Measurements from ENCODE around the gene TVP23B. TPM values are rescaled to one million over a fixed set of nuclear protein-coding genes. Genes with fewer than 3 reads are reported as not detected.
"Not testable (repeated sequence)": the region's sequence is repeated elsewhere in the genome, so short reads cannot be mapped to it uniquely, and the experiment has no call there.

TVP23B gene
- total RNA-seq, 1 donor from 2014 or later: 28.5 TPM

- CTCF ChIA-PET; H3K27me3 Mint-ChIP-seq; DNase-seq; POLR2A ChIA-PET; H3K36me3 Mint-ChIP-seq (ENCODE audit: low read depth); H3K9me3 Mint-ChIP-seq; ATAC-seq (ENCODE audit: low read depth); H3K4me3 Mint-ChIP-seq; H3K27ac Mint-ChIP-seq; H3K4me1 Mint-ChIP-seq; intact Hi-C loops (cut with micrococcal nuclease): not testable (repeated sequence)
Observed at GRCh38 chr17:18755969-18756368, 25.0 kb upstream of the TVP23B start.

GRCh38 chr17:18757368-18758044 lies 23.5 kb upstream of the TVP23B start:
- not testable (repeated sequence) for H3K36me3 Mint-ChIP-seq (ENCODE audit: low read depth)

GRCh38 chr17:18758344-18758743 lies 22.6 kb upstream of the TVP23B start:
- DNase-seq; ATAC-seq (ENCODE audit: low read depth); H3K27ac Mint-ChIP-seq; H3K4me1 Mint-ChIP-seq; intact Hi-C loops (cut with micrococcal nuclease); H3K9me3 Mint-ChIP-seq; H3K36me3 Mint-ChIP-seq (ENCODE audit: low read depth); POLR2A ChIA-PET; H3K27me3 Mint-ChIP-seq; CTCF ChIA-PET; H3K4me3 Mint-ChIP-seq: not testable (repeated sequence)

More at GRCh38 chr17:18757368-18758044, 23.5 kb upstream of the TVP23B start:
- H3K4me3 Mint-ChIP-seq; CTCF ChIA-PET; H3K27ac Mint-ChIP-seq; DNase-seq; H3K4me1 Mint-ChIP-seq; H3K27me3 Mint-ChIP-seq; intact Hi-C loops (cut with micrococcal nuclease); ATAC-seq (ENCODE audit: low read depth); POLR2A ChIA-PET; H3K9me3 Mint-ChIP-seq: not testable (repeated sequence)

GRCh38 chr17:18760221-18760620 lies 20.8 kb upstream of the TVP23B start:
- H3K4me3 Mint-ChIP-seq; H3K36me3 Mint-ChIP-seq (ENCODE audit: low read depth); DNase-seq; H3K9me3 Mint-ChIP-seq; H3K4me1 Mint-ChIP-seq; H3K27me3 Mint-ChIP-seq; H3K27ac Mint-ChIP-seq; CTCF ChIA-PET; ATAC-seq (ENCODE audit: low read depth); intact Hi-C loops (cut with micrococcal nuclease); POLR2A ChIA-PET: not testable (repeated sequence)

GRCh38 chr17:18770572-18770971 lies 10.4 kb upstream of the TVP23B start:
- CTCF ChIA-PET; H3K9me3 Mint-ChIP-seq; intact Hi-C loops (cut with micrococcal nuclease); ATAC-seq (ENCODE audit: low read depth); POLR2A ChIA-PET; H3K36me3 Mint-ChIP-seq (ENCODE audit: low read depth); H3K27ac Mint-ChIP-seq; DNase-seq; H3K4me3 Mint-ChIP-seq; H3K4me1 Mint-ChIP-seq: not testable (repeated sequence)
- H3K27me3 Mint-ChIP-seq: peaks cover 14% of the 10 kb centered on the region

- intact Hi-C loops (cut with micrococcal nuclease): not testable (repeated sequence)
Observed at GRCh38 chr17:18771066-18771465, 9.9 kb upstream of the TVP23B start.

GRCh38 chr17:18772471-18772870 lies 8.5 kb upstream of the TVP23B start:
- ATAC-seq (ENCODE audit: low read depth) (no peak), DNase-seq (no peak)
- Mint-ChIP-seq H3K4me3 (no peak overlapping the region), H3K36me3 (ENCODE audit: low read depth) (no peaks in the 10 kb centered on the region), H3K4me1 (no peaks in the 10 kb centered on the region), H3K27ac (no peak overlapping the region), H3K9me3 (no peaks in the 10 kb centered on the region), H3K27me3 (peaks cover 14% of the 10 kb centered on the region)
- ChIA-PET POLR2A (no interaction called here), CTCF (no interaction called here)
- intact Hi-C loops (cut with micrococcal nuclease): no loop called here
- no peak for TF ChIP-seq CTCF (IDR thresholded peaks at IDR 0.05)

More at GRCh38 chr17:18771066-18771465, 9.9 kb upstream of the TVP23B start:
- H3K36me3 Mint-ChIP-seq (ENCODE audit: low read depth); CTCF ChIA-PET; DNase-seq; ATAC-seq (ENCODE audit: low read depth); H3K9me3 Mint-ChIP-seq; H3K4me1 Mint-ChIP-seq; H3K27ac Mint-ChIP-seq; POLR2A ChIA-PET; H3K4me3 Mint-ChIP-seq: not testable (repeated sequence)
- peaks cover 16% of the 10 kb centered on the region for H3K27me3 Mint-ChIP-seq

- H3K27ac Mint-ChIP-seq; ATAC-seq (ENCODE audit: low read depth); DNase-seq; CTCF ChIA-PET; H3K9me3 Mint-ChIP-seq; H3K27me3 Mint-ChIP-seq; POLR2A ChIA-PET: not testable (repeated sequence)
- peaks cover 22% of the 10 kb centered on the region for H3K4me1 Mint-ChIP-seq
- H3K36me3 Mint-ChIP-seq (ENCODE audit: low read depth): peaks cover 16% of the 10 kb centered on the region
- H3K4me3 Mint-ChIP-seq: peak overlapping the region; percentile 24
- intact Hi-C loops (cut with micrococcal nuclease): loop anchor here (1.0 to 10.0 kb wide), 4 partner anchors 75 to 957 kb away; partner anchors contain the start of genes LLGL1 and SMCR8
Observed at GRCh38 chr17:18781805-18782204, 822 bp downstream of the TVP23B start.

- intact Hi-C loops (cut with micrococcal nuclease): loop anchor here (10.0 kb wide), 1 partner anchor 961 kb away; no protein-coding TSS in a partner anchor
- ATAC-seq (ENCODE audit: low read depth); H3K27ac Mint-ChIP-seq; CTCF ChIA-PET; H3K9me3 Mint-ChIP-seq; POLR2A ChIA-PET; H3K4me3 Mint-ChIP-seq; H3K27me3 Mint-ChIP-seq; DNase-seq: not testable (repeated sequence)
- peaks cover 27% of the 10 kb centered on the region for H3K36me3 Mint-ChIP-seq (ENCODE audit: low read depth)
- peaks cover 19% of the 10 kb centered on the region for H3K4me1 Mint-ChIP-seq
Observed at GRCh38 chr17:18785933-18786332, 5.0 kb downstream of the TVP23B start.

GRCh38 chr17:18786890-18787289 lies 5.9 kb downstream of the TVP23B start:
- Mint-ChIP-seq H3K36me3 (ENCODE audit: low read depth) (peaks cover 27% of the 10 kb centered on the region), H3K4me1 (peaks cover 17% of the 10 kb centered on the region)
- ATAC-seq (ENCODE audit: low read depth); DNase-seq; H3K9me3 Mint-ChIP-seq; H3K27me3 Mint-ChIP-seq; H3K4me3 Mint-ChIP-seq; POLR2A ChIA-PET; CTCF ChIA-PET; H3K27ac Mint-ChIP-seq: not testable (repeated sequence)
- intact Hi-C loops (cut with micrococcal nuclease): loop anchor here (10.0 kb wide), 1 partner anchor 962 kb away; no protein-coding TSS in a partner anchor

- H3K27me3 Mint-ChIP-seq; intact Hi-C loops (cut with micrococcal nuclease); H3K27ac Mint-ChIP-seq; H3K4me1 Mint-ChIP-seq; H3K4me3 Mint-ChIP-seq; POLR2A ChIA-PET; DNase-seq; CTCF ChIA-PET; H3K9me3 Mint-ChIP-seq: not testable (repeated sequence)
- ATAC-seq (ENCODE audit: low read depth): peak; percentile 64
- peaks cover 19% of the 10 kb centered on the region for H3K36me3 Mint-ChIP-seq (ENCODE audit: low read depth)
Observed at GRCh38 chr17:18791402-18791801, 10.4 kb downstream of the TVP23B start.

GRCh38 chr17:18794841-18795240 lies 13.9 kb downstream of the TVP23B start:
- peaks cover 27% of the 10 kb centered on the region for H3K36me3 Mint-ChIP-seq (ENCODE audit: low read depth)
- DNase-seq; H3K9me3 Mint-ChIP-seq; H3K27ac Mint-ChIP-seq; H3K27me3 Mint-ChIP-seq; H3K4me3 Mint-ChIP-seq; H3K4me1 Mint-ChIP-seq; intact Hi-C loops (cut with micrococcal nuclease); CTCF ChIA-PET; POLR2A ChIA-PET; ATAC-seq (ENCODE audit: low read depth): not testable (repeated sequence)
